ENCODE results near the gene NXPE3.

The NXPE3 gene

DNA sequence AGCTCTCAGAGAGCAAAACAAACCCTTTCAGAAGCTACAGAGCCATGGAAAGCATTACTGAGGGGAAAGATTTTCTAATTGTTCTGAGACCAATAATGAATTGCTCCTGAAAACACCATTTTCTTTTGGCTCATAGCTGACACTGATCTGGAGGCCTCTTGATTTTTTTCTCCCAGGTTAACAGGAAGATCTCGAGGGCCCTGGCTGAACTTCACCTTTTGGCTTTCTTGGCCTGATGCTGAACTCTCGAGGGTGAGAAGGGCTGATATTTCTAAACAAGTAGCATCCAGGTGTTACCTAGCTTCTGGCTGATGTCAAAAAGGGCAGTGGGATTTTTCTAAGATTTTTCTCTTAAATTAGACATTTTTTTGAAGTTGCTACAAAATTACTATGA is 50.4 kb downstream of the NXPE3 start:
- no peak for DNase-seq

DNA sequence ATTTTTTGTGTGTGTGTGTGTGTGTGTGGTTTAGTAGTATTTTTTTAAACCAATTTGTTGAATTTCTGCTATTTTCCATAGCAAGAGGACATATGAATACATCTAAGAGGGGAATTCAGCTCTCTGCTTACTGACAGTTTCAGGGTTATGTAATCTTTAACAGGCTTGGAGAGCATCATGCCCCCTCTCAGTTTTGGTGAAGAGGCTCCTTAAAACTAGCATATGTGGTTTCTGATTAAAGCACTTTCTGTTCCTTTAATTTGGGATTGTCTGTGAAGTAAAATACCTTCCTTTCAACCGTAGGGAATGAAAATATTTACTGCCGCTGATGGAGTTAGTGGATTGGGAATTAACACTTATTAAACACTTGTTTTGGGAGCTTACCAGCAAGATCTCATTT is 50.9 kb downstream of the NXPE3 start:
- peak; percentile 38 to 49 for DNase-seq

GRCh38 chr3:101833446-101833974 is 54.5 kb downstream of the NXPE3 start:
- DNase-seq: no peak

DNA sequence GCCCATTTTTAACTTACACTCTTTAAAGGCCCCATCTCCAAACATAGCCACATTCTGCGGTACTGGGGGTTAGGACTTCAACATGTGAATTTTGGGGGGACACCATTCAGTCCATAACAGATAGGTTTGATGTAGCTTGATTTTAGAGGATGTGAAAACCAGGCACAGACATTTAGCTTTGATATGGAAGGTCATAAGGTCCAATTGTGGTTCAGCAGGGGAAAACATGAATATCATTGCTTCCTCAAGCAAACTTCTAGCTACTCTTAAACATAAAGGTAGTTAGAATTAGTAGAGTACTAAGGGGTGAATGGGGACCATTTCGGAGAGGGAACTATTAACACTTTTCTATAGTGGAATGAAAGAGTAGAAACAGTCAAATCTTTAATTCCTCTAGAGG is 56.7 kb downstream of the NXPE3 start:
- DNase-seq: no peak

DNA sequence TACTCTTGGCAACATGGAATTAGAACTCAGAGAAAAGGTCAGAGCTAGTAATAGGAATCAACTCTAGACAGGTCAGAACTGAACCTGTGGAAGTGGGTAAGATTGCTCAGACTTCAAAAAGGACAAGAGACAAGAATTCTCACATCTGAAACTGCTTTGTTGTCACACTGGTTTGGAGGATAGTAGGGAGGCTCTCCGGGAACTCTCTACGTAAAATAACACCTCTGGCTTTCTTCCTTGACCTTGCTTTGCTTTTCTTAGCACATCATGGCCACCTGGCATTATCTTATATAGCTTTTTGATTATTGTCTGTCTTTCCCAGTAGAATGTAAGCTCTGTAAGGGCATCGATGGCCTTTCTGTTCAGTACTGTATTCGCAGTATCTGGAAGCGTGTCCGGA is 57.1 kb downstream of the NXPE3 start:
- no peak for DNase-seq

DNA sequence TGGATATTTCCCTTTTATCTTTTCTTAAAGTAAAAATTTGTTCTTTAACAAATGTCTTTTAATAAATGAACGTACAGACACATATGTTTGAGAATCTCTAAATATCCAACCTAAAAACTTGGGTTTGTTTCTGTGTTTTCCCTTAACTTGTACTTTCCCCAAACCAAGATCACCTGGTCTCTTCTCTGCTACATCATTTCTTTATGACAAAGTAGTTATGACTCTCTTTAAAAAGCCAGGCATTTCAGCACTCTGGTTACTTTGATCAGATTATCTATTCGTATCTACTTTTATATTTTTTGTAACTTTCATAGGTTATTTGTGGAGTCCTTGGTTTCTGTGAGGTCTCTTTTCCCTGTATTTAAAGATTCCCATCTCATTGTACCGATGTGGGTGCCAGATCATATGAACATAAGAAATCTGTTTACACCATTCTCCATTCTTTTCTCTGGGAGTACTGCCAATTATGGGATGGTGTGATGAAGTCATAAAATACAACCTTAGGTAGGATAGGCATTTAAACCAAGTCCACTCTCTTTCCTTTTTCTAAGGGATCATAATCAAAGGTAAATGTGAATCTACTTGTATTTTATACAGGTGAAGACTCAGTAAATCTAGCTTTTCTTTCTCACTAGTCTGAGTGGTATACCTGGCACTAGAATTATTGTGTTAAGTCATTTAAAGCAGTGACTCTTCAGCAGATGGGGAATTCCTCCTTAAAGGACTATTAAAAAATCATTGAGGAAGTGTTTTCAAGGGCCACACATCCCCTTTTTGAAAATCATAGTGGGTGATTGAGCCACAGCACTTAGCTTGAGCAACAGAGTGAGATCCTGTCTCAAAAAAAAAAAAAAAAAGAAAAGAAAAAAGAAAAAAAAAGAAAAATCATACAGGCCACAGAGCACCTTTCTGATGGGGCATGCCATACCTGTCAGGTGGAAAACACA is 57.9 kb downstream of the NXPE3 start:
- DNase-seq: peak; percentile 82 to 91

DNA sequence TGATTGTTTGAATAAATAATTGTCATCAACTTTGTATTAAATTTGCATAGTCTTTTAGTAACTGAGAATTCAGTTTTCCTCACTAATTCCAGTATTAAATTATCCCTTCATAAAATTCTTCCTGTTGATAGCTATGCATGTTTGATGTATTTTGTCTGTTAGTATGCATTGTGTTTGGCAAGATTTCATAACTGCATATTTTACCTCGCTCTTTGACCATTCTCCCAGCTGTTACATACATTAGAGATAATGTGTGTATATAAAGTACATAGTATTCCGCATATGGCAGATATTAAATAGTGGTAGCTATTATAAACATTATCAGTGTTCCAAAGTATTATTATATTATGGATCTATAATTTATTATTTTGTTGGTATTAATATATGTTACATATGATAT is 59.7 kb downstream of the NXPE3 start:
- DNase-seq: no peak

- DNase-seq: no peak
Measured at GRCh38 chr3:101840066-101840465, 61.1 kb downstream of the NXPE3 start.

GRCh38 chr3:101842245-101842934 is 63.4 kb downstream of the NXPE3 start:
- DNase-seq: no peak

GRCh38 chr3:101842935-101843330 is 63.9 kb downstream of the NXPE3 start:
- DNase-seq: no peak

DNA sequence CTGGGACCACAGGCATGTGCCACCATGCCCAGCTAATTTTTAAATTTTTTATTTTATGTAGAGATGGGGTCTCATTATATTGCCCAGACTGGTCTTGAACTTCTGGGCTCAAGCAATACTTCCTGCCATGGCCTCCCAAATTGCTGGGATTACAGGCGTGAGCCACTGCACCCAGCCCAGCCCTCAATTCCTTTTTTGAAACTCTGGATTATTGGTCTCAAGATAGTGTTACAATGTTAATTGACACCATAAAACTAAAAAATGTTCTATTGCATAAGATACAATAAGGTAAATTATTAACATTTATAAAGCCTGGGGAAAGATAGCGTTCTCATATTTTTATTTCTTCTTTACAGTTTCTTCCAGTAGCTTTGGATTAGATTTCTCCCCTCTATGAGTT is 66.4 kb downstream of the NXPE3 start:
- no peak for DNase-seq

- no peak for DNase-seq
Measured at GRCh38 chr3:101846709-101847108, 67.7 kb downstream of the NXPE3 start.

DNA sequence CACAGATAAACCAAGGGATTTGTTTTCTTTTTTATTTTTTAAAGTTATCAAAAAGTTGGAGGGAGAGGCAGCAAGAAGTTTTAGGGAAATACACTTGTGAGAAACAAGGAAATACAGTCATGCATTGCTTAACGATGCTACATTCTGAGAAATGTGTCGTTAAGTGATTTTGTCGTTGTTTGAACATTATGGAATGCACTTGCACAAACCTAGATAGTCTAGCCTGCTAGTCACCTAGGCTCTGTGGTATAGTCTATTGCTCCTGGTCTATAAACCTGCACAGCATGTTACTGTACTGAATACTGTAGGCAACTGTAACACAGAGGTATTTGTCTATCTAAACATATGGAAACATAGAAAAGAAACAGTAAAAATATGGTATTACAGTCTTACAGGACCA is 68.3 kb downstream of the NXPE3 start:
- DNase-seq: peak; percentile 82 to 84

DNA sequence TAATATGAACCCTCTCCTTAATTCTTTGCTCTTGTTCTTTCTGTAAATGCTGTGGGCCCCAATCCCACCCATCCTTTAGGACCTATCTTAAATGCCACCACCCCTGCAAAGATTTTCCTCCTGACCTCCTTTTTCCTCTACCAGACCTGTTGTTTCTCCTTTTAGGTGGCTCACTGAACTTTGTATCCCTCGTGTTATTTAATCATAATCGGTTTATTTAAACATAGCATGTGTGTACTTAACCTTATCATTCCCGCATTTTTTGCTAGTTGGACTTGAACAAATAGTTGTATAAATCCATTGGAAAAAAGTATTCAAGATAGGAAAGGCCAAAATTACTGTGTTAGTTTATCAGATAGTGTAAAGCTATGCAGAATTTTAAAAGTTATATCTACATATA is 69.3 kb downstream of the NXPE3 start:
- DNase-seq: no peak

DNA sequence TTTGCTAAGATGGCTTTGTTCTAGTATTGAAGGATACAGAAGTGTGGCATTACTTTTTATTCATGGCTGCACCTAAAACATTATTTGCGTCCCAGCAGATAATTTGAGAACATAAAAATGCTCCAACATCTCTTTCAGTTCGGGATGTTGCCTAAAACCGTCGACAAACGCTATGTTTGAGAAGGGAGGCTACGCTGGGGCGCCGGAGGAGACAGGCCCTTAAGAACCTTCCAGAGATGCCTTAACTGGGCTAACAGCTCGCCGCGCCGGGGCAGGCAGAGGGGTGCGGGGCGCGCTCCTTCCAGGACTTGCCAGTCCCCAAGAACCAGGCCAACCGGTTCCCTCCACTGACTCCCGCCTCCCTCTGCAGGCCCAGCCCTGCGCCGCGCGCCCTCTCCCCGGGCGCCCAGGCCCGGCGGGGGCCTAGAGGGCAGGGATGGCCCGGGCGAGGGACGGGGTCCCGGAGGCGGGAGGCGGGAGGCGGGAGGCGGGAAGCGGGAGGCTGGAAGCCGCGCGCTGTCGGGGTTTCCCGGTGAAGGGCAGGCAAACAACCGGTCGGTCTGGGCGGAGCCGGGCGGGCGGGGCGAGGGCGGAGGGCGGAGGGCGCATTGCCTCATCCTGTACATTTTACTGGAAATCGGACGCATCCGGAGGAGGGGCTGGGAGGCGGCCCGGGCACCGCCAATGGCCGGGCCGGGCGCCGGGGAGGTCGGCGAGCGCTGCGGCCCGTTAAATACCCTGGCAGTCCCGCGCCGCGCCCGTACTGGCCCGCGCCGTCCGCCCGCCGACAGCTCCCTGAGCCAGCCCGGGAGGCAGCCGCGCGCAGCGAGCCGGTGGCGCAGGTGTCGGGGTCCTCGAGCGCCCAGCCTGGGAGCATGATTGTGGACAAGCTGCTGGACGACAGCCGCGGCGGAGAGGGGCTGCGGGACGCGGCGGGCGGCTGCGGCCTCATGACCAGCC is 70.0 kb downstream of the NXPE3 start, which contains the start of gene NFKBIZ:
TSS of gene NFKBIZ (plus strand) at position 761 of the 960 bp plus-strand sequence. CDS start at position 876, 115 bp downstream.
- DNase-seq: peak; percentile 94 to 99

GRCh38 chr3:101849714-101850245 is 70.8 kb downstream of the NXPE3 start:
- DNase-seq: no peak

DNA sequence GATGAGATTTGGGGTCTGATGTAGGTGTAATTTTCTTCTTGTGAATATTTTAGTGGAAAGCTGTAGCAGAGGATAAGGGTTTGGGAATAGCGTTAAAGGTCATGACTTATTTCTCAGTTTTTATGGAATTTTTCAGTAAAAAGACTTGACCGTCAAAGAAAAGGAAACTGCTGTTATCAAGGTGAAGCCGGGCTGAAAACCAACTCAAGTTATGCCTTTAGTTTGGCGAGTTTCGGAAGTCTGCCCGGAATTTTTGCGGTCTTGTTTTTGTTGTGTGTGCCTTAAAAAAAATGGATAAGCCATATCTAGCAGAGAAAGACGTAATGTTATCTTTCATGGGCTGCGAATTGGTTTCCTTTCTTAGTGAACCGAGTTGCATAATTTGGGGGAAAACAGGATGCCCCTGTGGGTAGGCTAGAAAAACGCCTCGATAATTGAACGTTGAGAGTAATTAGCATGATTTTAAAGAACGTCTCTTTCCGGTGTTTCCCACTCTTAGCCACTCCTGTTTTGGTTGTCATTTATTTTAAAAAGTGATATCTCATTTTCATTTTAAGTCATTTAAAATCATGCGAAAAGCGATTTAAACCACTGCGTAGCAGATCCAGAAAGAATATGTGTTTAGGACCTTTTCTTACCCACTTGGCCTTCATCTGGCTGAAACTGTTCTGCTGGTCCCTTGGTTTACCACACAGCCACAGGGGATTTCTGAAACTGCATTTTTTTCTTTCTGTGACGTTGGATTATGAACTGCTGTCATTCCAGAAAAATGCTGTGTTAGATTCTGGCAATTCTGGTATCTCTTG is 71.4 kb downstream of the NXPE3 start:
- peak; percentile 78 to 88 for DNase-seq

DNA sequence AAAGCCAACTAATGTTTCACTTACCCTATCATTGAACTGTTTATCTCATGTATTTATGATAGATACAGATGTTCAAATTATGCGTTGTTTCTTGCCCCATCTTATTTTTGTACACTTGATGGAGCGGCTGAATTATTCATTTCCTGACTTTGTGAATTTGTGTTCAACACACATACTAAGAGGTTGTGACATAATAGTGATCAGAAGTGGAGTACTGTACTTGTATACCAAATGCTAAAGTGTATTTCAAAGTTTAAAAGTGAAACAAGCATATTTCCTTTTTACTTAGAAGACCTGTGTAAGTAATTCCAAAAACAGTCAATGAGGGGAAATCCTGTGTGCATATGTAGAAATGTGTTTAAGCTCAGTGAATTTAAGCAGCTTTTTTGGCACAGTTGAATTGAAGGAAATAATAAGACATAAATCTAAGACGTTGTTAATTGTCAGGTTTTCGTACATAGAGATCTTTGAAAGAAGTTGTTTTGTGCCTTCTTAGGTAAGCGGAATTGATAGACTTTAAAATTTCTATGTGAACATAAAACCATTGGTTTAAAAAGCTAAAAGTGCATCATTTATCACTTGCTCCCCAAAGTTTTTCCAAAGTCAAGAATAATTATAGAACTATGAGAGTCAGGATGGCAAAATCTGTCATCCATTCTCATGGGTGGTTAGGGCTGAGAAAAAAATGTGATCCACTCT is 72.2 kb downstream of the NXPE3 start:
- peak in 1 of 2 donors; percentile 60 for DNase-seq

DNA sequence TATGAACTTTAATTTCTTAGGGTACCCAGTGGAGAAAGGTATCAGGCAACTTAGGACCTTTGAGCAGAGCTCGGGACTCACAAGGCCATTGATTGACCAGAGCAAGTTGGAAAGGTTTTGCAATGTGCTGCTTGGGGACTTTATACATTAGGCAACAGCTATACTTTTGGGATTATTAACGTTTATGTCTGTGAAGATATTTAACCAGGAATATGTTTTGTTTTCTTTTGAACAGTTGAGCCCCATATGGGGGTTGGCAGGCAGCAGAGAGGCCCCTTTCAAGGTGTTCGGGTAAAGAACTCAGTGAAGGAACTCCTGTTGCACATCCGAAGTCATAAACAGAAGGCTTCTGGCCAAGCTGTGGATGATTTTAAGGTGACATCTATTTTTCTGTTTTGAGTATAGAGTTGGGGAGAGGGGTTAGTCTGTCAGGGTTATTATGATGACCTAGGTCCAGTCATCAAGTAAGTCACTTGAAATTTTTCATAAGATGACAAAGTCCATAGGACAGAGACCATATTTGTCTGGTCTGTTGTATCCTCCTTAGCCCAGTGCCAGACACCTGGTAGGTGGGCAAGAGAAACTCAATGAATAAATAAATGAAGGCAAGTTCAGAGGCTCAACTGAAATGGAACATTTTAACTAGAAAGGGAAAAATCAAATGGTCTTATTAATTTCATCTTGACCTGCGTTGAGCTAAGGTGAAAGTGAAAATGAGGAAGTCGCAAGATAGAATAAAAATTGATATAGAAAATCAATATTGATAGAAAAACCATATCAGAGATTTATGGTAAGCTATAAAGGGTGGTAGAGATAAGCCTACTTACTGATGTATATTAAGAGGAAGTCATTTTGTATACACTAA is 73.1 kb downstream of the NXPE3 start:
- DNase-seq: peak in 1 of 2 donors; percentile 59

Measured in inflammatory macrophage treated with lipopolysaccharide for 1 hour (primary cell).